Tibial nerve (tissue), 4 donors: ENCODE results near the gene KIAA1217.

Source experiments
- EP300 ChIP-seq, 2 donors: sonication (generic); formaldehyde crosslinking; IDR thresholded peaks; one replicate each; pipeline ENCODE4 v1.6.1; 2017; ENCODE audit warnings: antibody characterized with exemption in 2 of 2, mild to moderate bottlenecking in 1 of 2
- POLR2A ChIP-seq, 2 donors: fragments of 450-650 bp; IDR thresholded peaks; one replicate each; pipeline ENCODE4 v1.6.1; 2017; ENCODE audit warnings: antibody characterized with exemption in 2 of 2, mild to moderate bottlenecking in 2 of 2, moderate library complexity in 2 of 2
- TF ChIP-seq, protein P1 (sequence below), 5 experiments: fragments of 200-600 bp in 3 of 5; fragments of 450-650 bp in 2 of 5; sonication (generic) in 3 of 5; IDR thresholded peaks; one replicate each; pipeline ENCODE4 v1.5.1; 2016 to 2019; ENCODE audit warnings: antibody characterized with exemption in 5 of 5, mild to moderate bottlenecking in 3 of 5, moderate library complexity in 2 of 5

DNA sequence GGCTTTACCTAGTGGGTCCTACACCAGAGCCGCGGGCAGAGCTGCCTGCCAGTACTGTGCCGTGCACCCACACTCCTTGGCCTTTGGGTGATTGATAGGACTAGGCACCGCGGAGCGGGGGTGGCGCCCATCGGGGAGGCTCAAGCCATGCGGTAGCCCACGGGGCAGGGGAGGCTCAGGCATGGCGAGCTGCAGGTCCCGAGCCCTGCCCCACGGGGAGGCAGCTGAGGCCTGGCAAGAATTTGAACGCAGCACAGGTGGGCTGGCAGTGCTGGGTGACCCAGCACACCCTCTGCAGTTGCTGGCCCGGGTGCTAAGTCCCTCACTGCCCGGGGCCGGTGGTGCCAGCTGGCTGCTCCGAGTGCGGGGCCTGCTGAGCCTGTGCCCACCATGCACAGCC is 32.3 kb upstream of the KIAA1217 start:
- TF ChIP-seq EP300 (IDR thresholded peaks at IDR 0.05) (no peak), POLR2A (IDR thresholded peaks at IDR 0.05) (no peak)
- TF ChIP-seq, protein P1, sequence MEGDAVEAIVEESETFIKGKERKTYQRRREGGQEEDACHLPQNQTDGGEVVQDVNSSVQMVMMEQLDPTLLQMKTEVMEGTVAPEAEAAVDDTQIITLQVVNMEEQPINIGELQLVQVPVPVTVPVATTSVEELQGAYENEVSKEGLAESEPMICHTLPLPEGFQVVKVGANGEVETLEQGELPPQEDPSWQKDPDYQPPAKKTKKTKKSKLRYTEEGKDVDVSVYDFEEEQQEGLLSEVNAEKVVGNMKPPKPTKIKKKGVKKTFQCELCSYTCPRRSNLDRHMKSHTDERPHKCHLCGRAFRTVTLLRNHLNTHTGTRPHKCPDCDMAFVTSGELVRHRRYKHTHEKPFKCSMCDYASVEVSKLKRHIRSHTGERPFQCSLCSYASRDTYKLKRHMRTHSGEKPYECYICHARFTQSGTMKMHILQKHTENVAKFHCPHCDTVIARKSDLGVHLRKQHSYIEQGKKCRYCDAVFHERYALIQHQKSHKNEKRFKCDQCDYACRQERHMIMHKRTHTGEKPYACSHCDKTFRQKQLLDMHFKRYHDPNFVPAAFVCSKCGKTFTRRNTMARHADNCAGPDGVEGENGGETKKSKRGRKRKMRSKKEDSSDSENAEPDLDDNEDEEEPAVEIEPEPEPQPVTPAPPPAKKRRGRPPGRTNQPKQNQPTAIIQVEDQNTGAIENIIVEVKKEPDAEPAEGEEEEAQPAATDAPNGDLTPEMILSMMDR (IDR thresholded peaks at IDR 0.05): no peak
